Natural killer cell treated with Interleukin-12 subunit alpha and Interleukin-12 subunit beta and Interleukin-15 and Interleukin-18, amount 100 ng/mL, for 72 hours (primary cell): Measurements from ENCODE around the gene TUT1. TPM values are rescaled to one million over a fixed set of nuclear protein-coding genes. Genes with fewer than 3 reads are reported as not detected.
A peak's percentile ranks its signal among the peaks of the same experiment; 100 is the strongest.
"Not testable (repeated sequence)": the region's sequence is repeated elsewhere in the genome, so short reads cannot be mapped to it uniquely, and the experiment has no call there.

ENCODE experiments used
- ATAC-seq, 2 donors: fragments of 150-1000 bp; cut with Tn5 transposase in 1 of 2; sonication (Bioruptor Pico), chemical (Tn5 transposase) in 1 of 2; 2 replicates each; pipeline ENCODE4 v1.10.0; 2021
- DNase-seq: peaks from one replicate; pipeline ENCODE4 v3.0.0; 2022; ENCODE audit warnings: low spot score
- H3K27ac Mint-ChIP-seq, 2 donors: 1 replicate in 1 of 2; 2 replicates in 1 of 2; pipeline ENCODE4 v1.8.0; 2022; ENCODE audit warnings: mixed read lengths in 2 of 2, mild to moderate bottlenecking in 1 of 2, moderate library complexity in 1 of 2
- H3K27me3 Mint-ChIP-seq, 2 donors: 1 replicate in 1 of 2; 2 replicates in 1 of 2; pipeline ENCODE4 v1.8.0; 2022; ENCODE audit warnings: mixed read lengths in 2 of 2
- H3K36me3 Mint-ChIP-seq: one replicate; pipeline ENCODE4 v1.8.0; 2022; ENCODE audit warnings: mixed read lengths
- H3K4me1 Mint-ChIP-seq, 2 donors: 1 replicate in 1 of 2; 2 replicates in 1 of 2; pipeline ENCODE4 v1.8.0; 2022; ENCODE audit warnings: low read depth in 2 of 2, mixed read lengths in 2 of 2, mild to moderate bottlenecking in 1 of 2
- H3K4me3 Mint-ChIP-seq: one replicate; pipeline ENCODE4 v1.8.0; 2022; ENCODE audit warnings: mixed read lengths
- H3K9me3 Mint-ChIP-seq: 2 replicates; pipeline ENCODE4 v1.8.0; 2022; ENCODE audit warnings: mixed read lengths
- total RNA-seq, 2 donors: library from RNA; stranded (reverse); gene quantifications; one replicate each; pipeline ENCODE4 v1.2.3, GENCODE V29; 2022

TUT1 gene
- total RNA-seq, 2 donors from 2014 or later: 24.1 to 35.7 TPM

GRCh38 chr11:62553080-62553838, 38.1 kb downstream of the TUT1 start:
- ATAC-seq (peak in 1 of 2 donors; percentile 31), DNase-seq (no peak)
- Mint-ChIP-seq H3K4me3 (peak overlapping the region; percentile 83), H3K27me3 (no peaks in the 10 kb centered on the region), H3K9me3 (no peaks in the 10 kb centered on the region), H3K36me3 (no peaks in the 10 kb centered on the region), H3K27ac (peak overlapping the region; percentile 85 to 90), H3K4me1 (peaks cover 66 to 71% of the 10 kb centered on the region in 2 donors)

GRCh38 chr11:62552485-62553079, 38.7 kb downstream of the TUT1 start:
- no peaks in the 10 kb centered on the region for H3K27me3 Mint-ChIP-seq
- ATAC-seq: no peak
- no peaks in the 10 kb centered on the region for H3K9me3 Mint-ChIP-seq
- H3K4me3 Mint-ChIP-seq: peak overlapping the region; percentile 83
- peaks cover 64 to 77% of the 10 kb centered on the region in 2 donors for H3K4me1 Mint-ChIP-seq
- no peak for DNase-seq
- peak overlapping the region; percentile 85 to 90 for H3K27ac Mint-ChIP-seq
- no peaks in the 10 kb centered on the region for H3K36me3 Mint-ChIP-seq

GRCh38 chr11:62550478-62550877, 40.8 kb downstream of the TUT1 start:
- peak overlapping the region; percentile 85 to 90 for H3K27ac Mint-ChIP-seq
- not testable (repeated sequence) for ATAC-seq, H3K9me3 Mint-ChIP-seq, DNase-seq, H3K27me3 Mint-ChIP-seq, H3K36me3 Mint-ChIP-seq, H3K4me3 Mint-ChIP-seq
- H3K4me1 Mint-ChIP-seq: peaks cover 52 to 62% of the 10 kb centered on the region in 2 donors

GRCh38 chr11:62548545-62549335, 42.6 kb downstream of the TUT1 start:
- H3K4me1 Mint-ChIP-seq: peaks cover 54 to 61% of the 10 kb centered on the region in 2 donors
- H3K36me3 Mint-ChIP-seq: no peaks in the 10 kb centered on the region
- H3K27me3 Mint-ChIP-seq: no peaks in the 10 kb centered on the region
- DNase-seq: no peak
- H3K9me3 Mint-ChIP-seq: no peaks in the 10 kb centered on the region
- no peak overlapping the region for H3K4me3 Mint-ChIP-seq
- peak overlapping the region in 1 of 2 donors; percentile 41 for H3K27ac Mint-ChIP-seq
- ATAC-seq: no peak

GRCh38 chr11:62547691-62548281, 43.5 kb downstream of the TUT1 start:
- DNase-seq: no peak

GRCh38 chr11:62546929-62547625, 44.2 kb downstream of the TUT1 start:
- no peak for ATAC-seq
- Mint-ChIP-seq H3K9me3 (no peaks in the 10 kb centered on the region), H3K27me3 (no peaks in the 10 kb centered on the region), H3K4me1 (peaks cover 52 to 60% of the 10 kb centered on the region in 2 donors), H3K27ac (no peak overlapping the region), H3K4me3 (peak overlapping the region; percentile 83), H3K36me3 (no peaks in the 10 kb centered on the region)
- no peak for DNase-seq

More at GRCh38 chr11:62547691-62548281, 43.5 kb downstream of the TUT1 start:
- Mint-ChIP-seq H3K27me3 (no peaks in the 10 kb centered on the region), H3K9me3 (no peaks in the 10 kb centered on the region), H3K36me3 (no peaks in the 10 kb centered on the region), H3K4me3 (peak overlapping the region; percentile 83), H3K4me1 (peaks cover 52 to 60% of the 10 kb centered on the region in 2 donors), H3K27ac (no peak overlapping the region)
- no peak for ATAC-seq

GRCh38 chr11:62546244-62546928, 44.9 kb downstream of the TUT1 start, which contains the start of gene AHNAK:
Gene AHNAK (minus strand): TSS chr11:62546806. CDS start chr11:62536098, 10,708 bp downstream.
- Mint-ChIP-seq H3K27me3 (no peaks in the 10 kb centered on the region), H3K4me3 (peak within 1 kb of the TSS; percentile 83)

GRCh38 chr11:62545437-62546243, 45.7 kb downstream of the TUT1 start:
- H3K4me3 Mint-ChIP-seq: peak overlapping the region; percentile 83
- ATAC-seq (no peak), DNase-seq (no peak)
- peaks cover 55 to 60% of the 10 kb centered on the region in 2 donors for H3K4me1 Mint-ChIP-seq
- H3K9me3 Mint-ChIP-seq: no peaks in the 10 kb centered on the region
- H3K36me3 Mint-ChIP-seq: no peaks in the 10 kb centered on the region
- H3K27me3 Mint-ChIP-seq: no peaks in the 10 kb centered on the region
- H3K27ac Mint-ChIP-seq: peak overlapping the region; percentile 91 to 97

More at GRCh38 chr11:62546244-62546928, 44.9 kb downstream of the TUT1 start, which contains the start of gene AHNAK:
- peak within 1 kb of the TSS; percentile 91 to 97 for H3K27ac Mint-ChIP-seq
- DNase-seq (peak; percentile 82), ATAC-seq (peak; percentile 65 to 74)
- H3K4me1 Mint-ChIP-seq: peaks cover 52 to 60% of the 10 kb centered on the region in 2 donors
- no peaks in the 10 kb centered on the region for H3K36me3 Mint-ChIP-seq
- H3K9me3 Mint-ChIP-seq: no peaks in the 10 kb centered on the region

- DNase-seq (no peak), ATAC-seq (no peak)
- Mint-ChIP-seq H3K4me1 (peaks cover 56 to 60% of the 10 kb centered on the region in 2 donors), H3K4me3 (peak overlapping the region; percentile 83), H3K9me3 (no peaks in the 10 kb centered on the region), H3K27ac (peak overlapping the region; percentile 91 to 97), H3K27me3 (no peaks in the 10 kb centered on the region), H3K36me3 (no peaks in the 10 kb centered on the region)
These were observed 46.5 kb downstream of the TUT1 start for GRCh38 chr11:62544581-62545436.

GRCh38 chr11:62543680-62544444, 47.5 kb downstream of the TUT1 start:
- no peak for DNase-seq
- H3K4me3 Mint-ChIP-seq: peak overlapping the region; percentile 83
- no peak for ATAC-seq
- no peaks in the 10 kb centered on the region for H3K27me3 Mint-ChIP-seq
- no peaks in the 10 kb centered on the region for H3K36me3 Mint-ChIP-seq
- H3K9me3 Mint-ChIP-seq: no peaks in the 10 kb centered on the region
- H3K4me1 Mint-ChIP-seq: peaks cover 61 to 63% of the 10 kb centered on the region in 2 donors
- H3K27ac Mint-ChIP-seq: peak overlapping the region; percentile 91 to 97
